NT2/D1 (cell line): ENCODE data around the gene MT4.

ENCODE experiments used
- YY1 ChIP-seq: IDR thresholded peaks from 2 replicates; pipeline ENCODE4 v1.6.1; 2011; ENCODE audit not compliant: insufficient read length, insufficient read depth
- ZNF274 ChIP-seq: IDR thresholded peaks from 2 replicates; pipeline ENCODE4 v1.6.1; 2011; ENCODE audit warnings: mild to moderate bottlenecking, low read depth, low read length

DNA sequence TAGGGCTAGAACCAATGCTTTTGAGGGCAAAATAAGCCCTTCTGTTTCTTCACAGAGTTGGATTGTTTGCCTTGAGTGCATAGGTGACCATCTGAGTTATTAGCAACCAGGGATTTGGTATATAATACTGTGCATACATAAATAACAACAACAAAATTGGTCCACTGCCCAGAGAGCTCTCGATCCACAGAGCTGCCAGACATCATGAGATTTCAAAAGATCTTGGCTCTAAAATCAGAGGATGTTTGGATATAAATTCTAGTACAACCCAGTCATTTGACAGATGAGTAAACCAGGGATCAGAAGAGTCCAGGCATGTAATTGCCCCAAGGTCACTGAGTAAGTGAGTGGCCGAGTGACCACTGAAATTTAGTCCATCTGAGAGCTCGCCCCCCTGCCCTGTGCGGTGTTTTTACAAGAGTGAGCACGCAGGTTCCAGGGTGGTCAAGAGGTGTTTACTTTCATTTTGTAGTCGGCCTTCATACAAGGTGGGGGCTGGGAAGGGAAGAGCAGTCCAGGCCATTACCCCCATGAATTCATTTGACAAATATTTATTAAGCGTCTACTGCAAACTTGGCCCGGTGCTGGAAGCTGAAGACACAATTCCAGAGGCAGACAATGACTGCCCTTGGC is 41.7 kb downstream of the MT4 start:
- no peak for TF ChIP-seq YY1
- TF ChIP-seq ZNF274 = no peak
